ENCODE measurements around the gene ADGRE3.

GRCh38 chr19:14700711-14701375 lies 26.2 kb upstream of the ADGRE3 start:
- no peak for TF ChIP-seq MAFK (IDR thresholded peaks at IDR 0.05; ENCODE audit: low read depth, low read length)
- TF ChIP-seq CREB1 (IDR thresholded peaks at IDR 0.05), result no peak
- no peak for TF ChIP-seq NRF1 (IDR thresholded peaks at IDR 0.05; ENCODE audit: low read depth, low read length)
- TF ChIP-seq CTCF (IDR thresholded peaks at IDR 0.05; ENCODE audit: control extremely low read depth in 1 of 3, insufficient read depth in 1 of 3, low read depth in 1 of 3, low read length in 3 of 3), result no peak
- no peak for TF ChIP-seq EZH2 (IDR thresholded peaks at IDR 0.05; ENCODE audit: low read depth, low read length, severe bottlenecking)
- TF ChIP-seq CHD1 (IDR thresholded peaks at IDR 0.05; ENCODE audit: low read depth, low read length), result no peak
- TF ChIP-seq EP300 (IDR thresholded peaks at IDR 0.05; ENCODE audit: borderline replicate concordance in 1 of 2, low read depth in 2 of 2, low read length in 2 of 2), result no peak
- no peak for TF ChIP-seq POLR2A (IDR thresholded peaks at IDR 0.05; ENCODE audit: control extremely low read depth in 1 of 2, low read depth in 2 of 2, low read length in 2 of 2)
